Activated CD8-positive, alpha-beta memory T cell treated with anti-CD3 and anti-CD28 coated beads, Interleukin-2, amount 10 ng/mL, durations not matched to agents 7 days and 5 days (primary cell): ENCODE data around the gene GTF2F2. TPM values are rescaled to one million over a fixed set of nuclear protein-coding genes. Genes with fewer than 3 reads are reported as not detected.

Source experiments
- ATAC-seq: fragments of 150-1000 bp; cut with Tn5 transposase; one replicate; pipeline ENCODE4 v1.10.0; 2021; ENCODE audit warnings: moderate library complexity
- CTCF ChIA-PET: fragments of 350-600 bp; sonication (Branson Sonifier 250); formaldehyde crosslinking; loops from one replicate; lab custom pipeline; 2021; ENCODE audit warnings: antibody characterized with exemption; lab: Charles Lee
- DNase-seq: peaks from one replicate; pipeline ENCODE4 v3.0.0-alpha.2; 2020
- H3K27ac Mint-ChIP-seq: one replicate; pipeline ENCODE4 v1.8.0; 2021; ENCODE audit warnings: mild to moderate bottlenecking, mixed read lengths
- H3K27me3 Mint-ChIP-seq: one replicate; pipeline ENCODE4 v1.8.0; 2021; ENCODE audit warnings: mixed read lengths
- H3K36me3 Mint-ChIP-seq: one replicate; pipeline ENCODE4 v1.8.0; 2021; ENCODE audit warnings: mild to moderate bottlenecking, mixed read lengths
- H3K4me1 Mint-ChIP-seq: one replicate; pipeline ENCODE4 v1.8.0; 2021; ENCODE audit warnings: mixed read lengths
- H3K4me3 Mint-ChIP-seq: one replicate; pipeline ENCODE4 v1.8.0; 2021; ENCODE audit warnings: mild to moderate bottlenecking, moderate library complexity, mixed read lengths
- H3K9me3 Mint-ChIP-seq: one replicate; pipeline ENCODE4 v1.8.0; 2022; ENCODE audit warnings: low read depth, mixed read lengths
- total RNA-seq, 2 experiments: library from RNA; stranded (reverse); gene quantifications; one replicate each; pipeline ENCODE4 v1.2.3, GENCODE V29; 2021

Gene GTF2F2
- total RNA-seq, 2 experiments from 2014 or later: 17.0 to 19.3 TPM

DNA sequence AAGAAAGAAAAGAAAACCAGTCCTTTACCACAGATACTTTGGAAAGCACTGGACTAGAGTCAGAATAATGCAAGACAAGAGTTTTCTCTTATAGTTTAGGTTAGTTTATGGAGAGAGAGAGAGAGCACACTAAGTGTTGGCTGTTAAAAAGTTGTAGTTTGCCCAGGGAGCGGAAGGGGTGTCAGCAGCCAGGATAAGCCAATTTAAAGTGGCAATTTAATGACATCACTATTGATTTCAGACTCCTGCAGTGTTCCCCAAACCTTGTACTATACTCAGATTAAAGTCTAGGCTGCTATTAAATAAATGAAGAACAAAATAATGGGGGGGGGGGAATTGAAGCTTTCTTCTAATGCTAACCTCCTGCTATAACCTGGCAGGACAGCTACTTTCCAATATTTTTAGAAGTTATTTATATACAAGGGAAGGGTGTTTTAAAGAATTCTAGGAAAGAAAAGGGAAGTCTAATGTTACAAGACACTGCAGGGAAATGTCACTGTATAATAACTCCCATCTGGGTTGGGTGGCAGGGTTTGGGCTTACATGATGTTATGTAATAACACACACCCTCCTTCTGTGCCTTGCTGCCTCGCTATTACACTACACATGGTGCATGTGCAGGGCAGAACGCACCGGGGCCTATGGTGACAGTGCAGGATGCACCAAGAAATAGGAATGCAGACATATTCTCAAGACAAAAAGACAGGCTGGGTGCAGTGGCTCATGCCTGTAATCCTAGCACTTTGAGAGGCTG, 200.7 kb downstream of the GTF2F2 start:
- CTCF ChIA-PET: interaction anchor here (0.8 kb wide), 1 partner anchor 274 kb away, joined by 6 read pairs; no protein-coding TSS in a partner anchor
- H3K4me3 Mint-ChIP-seq: no peak overlapping the region
- no peaks in the 10 kb centered on the region for H3K27me3 Mint-ChIP-seq
- peaks cover 7% of the 10 kb centered on the region for H3K4me1 Mint-ChIP-seq
- ATAC-seq: no peak
- no peak overlapping the region for H3K27ac Mint-ChIP-seq
- H3K36me3 Mint-ChIP-seq: no peaks in the 10 kb centered on the region
- no peaks in the 10 kb centered on the region for H3K9me3 Mint-ChIP-seq
- no peak for DNase-seq

DNA sequence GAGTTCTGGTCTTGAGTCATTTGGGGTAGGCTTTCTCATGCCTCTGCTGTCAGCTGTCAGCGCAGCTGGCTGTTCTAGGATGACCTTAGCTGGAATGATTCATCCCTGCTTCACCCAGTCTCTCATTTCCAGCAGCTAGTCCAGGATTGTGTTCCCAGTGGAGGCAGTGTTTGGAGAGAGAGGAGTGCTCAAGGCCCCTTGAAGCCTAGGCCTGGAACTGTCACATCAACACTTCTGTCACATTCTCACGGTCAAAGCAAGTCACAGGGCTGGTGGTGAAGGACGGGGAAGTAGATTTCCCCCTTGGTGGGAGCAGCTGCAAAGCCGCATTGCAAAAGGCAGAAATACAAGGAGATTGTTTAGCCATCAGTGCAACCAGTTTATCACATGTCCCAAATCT, 205.5 kb downstream of the GTF2F2 start:
- Mint-ChIP-seq H3K36me3 (no peaks in the 10 kb centered on the region), H3K4me3 (no peak overlapping the region), H3K9me3 (no peaks in the 10 kb centered on the region), H3K27ac (no peak overlapping the region), H3K4me1 (peaks cover 32% of the 10 kb centered on the region), H3K27me3 (no peaks in the 10 kb centered on the region)
- CTCF ChIA-PET: interaction anchor here (0.7 to 0.8 kb wide), 2 partner anchors 46 to 162 kb away, joined by 3 to 4 read pairs; no protein-coding TSS in a partner anchor
- ATAC-seq: no peak
- no peak for DNase-seq

DNA sequence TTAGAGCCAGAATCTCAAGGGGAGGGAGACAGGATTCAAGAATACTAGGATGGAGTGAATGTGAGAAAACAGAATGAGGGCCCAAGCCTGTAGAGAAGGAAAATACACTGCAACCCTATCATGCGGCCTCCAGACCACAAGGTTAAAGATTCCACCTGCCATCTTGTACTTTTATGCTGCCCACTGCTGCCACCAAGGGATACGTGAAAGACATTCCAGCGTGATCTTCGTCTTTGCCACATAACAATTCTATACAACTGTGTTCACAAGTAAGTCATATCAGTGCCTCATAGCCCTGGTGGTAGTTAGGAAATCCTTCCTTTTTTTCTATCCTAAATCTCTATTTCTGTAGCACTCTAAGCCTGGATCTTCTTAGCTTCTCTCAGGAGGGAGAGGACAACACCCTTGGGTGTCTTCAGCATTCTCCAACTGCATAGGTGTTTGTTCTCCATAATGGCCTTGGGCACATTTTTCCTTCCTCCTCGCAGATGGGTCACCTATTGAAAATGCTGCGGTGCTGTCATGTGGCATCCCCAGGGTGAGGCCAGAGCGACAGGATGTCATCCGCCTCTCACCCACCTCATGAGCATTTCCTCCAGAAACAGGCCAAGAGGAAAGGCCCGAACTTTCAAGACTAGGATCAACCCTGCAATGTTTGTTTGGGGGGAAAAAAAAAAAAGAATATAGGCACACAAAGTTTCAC, 207.1 kb downstream of the GTF2F2 start:
- CTCF ChIA-PET: no interaction called here
- Mint-ChIP-seq H3K4me1 (peaks cover 43% of the 10 kb centered on the region), H3K27ac (peak overlapping the region; percentile 41), H3K9me3 (no peaks in the 10 kb centered on the region), H3K4me3 (no peak overlapping the region), H3K27me3 (no peaks in the 10 kb centered on the region), H3K36me3 (no peaks in the 10 kb centered on the region)
- no peak for DNase-seq
- no peak for ATAC-seq

DNA sequence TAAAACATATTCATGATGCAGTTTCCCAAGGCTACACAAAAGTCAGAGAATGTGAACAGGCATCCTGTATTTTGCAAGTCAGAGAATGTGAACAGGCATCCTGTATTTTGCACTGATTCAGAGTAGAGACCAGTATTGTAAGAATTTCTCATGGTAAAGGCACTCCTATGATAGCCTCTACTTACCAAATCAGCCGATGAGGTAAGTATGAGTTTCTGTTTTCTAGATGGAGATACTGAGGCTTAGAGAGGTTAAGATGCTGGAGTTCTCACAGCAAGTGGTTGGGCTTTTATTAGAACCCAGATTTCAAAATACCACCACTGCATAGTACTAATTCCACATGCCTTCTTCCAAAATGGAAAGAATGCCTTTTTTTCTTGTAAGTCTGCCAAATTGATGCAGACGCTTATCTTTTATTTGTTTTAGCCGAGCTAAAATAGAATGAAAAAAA, 208.4 kb downstream of the GTF2F2 start:
- DNase-seq: no peak
- H3K4me1 Mint-ChIP-seq: peaks cover 53% of the 10 kb centered on the region
- CTCF ChIA-PET: no interaction called here
- no peak overlapping the region for H3K27ac Mint-ChIP-seq
- H3K36me3 Mint-ChIP-seq: peaks cover 10% of the 10 kb centered on the region
- H3K4me3 Mint-ChIP-seq: no peak overlapping the region
- H3K9me3 Mint-ChIP-seq: no peaks in the 10 kb centered on the region
- H3K27me3 Mint-ChIP-seq: no peaks in the 10 kb centered on the region
- ATAC-seq: no peak

DNA sequence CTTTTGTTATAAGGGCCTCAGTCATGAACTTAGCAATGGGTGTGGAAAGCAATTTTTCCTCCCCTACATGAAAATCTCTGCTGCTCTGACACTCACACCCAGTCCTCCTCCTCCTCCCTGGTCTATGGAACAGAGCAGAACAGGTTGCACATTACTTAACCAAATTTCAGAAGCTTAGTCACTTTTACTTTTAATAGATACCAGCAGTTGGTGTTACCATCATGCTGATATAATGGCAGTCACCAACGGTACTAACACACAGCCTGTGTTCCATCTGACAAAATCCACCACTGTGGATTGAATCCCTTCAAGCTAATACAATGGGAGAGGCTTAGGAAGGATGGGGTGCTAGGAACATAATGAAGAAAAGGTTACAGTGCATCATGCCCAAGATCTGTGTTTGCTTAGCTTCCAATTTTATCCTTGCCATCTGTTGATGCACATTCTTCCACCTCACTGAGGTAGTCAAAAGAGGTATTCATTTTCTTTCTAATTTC, 210.9 kb downstream of the GTF2F2 start:
- CTCF ChIA-PET: interaction anchor here (1.4 kb wide), 1 partner anchor 11 kb away, joined by 4 read pairs; no protein-coding TSS in a partner anchor
- H3K27ac Mint-ChIP-seq: peak overlapping the region; percentile 28
- no peak for ATAC-seq

DNA sequence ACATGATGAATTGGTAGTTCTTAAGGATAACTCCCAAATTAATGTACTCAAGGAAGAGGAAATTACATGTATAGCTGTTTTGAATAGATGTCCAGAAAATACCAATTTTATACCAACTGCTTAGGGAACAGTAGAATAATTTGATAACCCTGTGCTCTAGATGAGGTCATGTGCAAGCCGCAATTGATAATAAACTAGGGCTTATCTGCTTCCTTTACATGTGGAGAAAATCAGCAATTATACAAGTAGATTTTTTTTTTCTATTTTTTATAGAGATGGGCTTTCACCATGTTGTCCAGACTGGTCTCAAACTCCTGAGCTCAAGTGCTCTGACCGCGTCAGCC, 211.4 kb downstream of the GTF2F2 start:
- H3K36me3 Mint-ChIP-seq: peaks cover 33% of the 10 kb centered on the region

More for the DNA sequence above, 210.9 kb downstream of the GTF2F2 start:
- Mint-ChIP-seq H3K36me3 (peaks cover 28% of the 10 kb centered on the region), H3K4me1 (peaks cover 78% of the 10 kb centered on the region), H3K27me3 (no peaks in the 10 kb centered on the region), H3K9me3 (no peaks in the 10 kb centered on the region), H3K4me3 (no peak overlapping the region)
- DNase-seq: no peak

DNA sequence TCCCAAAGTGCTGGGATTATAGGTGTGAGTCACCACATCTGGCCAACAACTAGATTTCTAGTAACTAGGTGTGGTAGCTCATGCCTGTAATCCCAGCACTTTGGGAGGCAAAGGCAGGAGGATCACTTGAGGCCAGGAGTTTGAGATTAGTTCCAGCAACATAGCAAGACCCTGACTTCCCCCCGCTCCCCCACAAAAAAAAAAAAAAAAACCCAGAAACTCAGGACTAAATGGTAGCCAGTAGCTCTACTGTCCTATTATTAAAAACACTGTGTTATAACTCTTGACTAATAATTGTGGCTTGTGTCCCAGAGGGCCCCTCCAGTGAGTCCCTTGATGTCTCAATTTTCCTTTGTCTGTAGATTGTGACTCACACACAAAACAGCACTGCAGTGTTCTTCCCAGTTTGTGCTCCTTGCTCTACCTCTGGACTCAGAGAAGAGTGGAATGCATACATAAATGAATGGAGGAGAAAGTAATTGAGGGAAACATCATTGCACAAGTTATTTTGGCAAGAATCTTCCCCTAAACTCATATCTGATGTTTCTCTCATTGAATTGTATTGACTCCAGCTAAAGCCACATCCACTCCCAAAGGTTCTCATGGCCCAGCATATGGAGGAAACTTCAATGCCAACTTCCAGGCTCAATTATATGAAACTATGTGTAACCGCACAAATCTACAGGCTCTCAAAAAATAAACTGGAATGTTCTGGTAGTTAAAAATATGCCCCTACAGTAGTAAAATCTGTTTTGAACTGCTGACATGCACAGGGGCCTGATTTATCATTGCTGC, 211.9 kb downstream of the GTF2F2 start:
- no peak for ATAC-seq
- CTCF ChIA-PET: interaction anchor here (2.0 to 2.1 kb wide), 2 partner anchors 38 to 285 kb away, joined by 6 read pairs; no protein-coding TSS in a partner anchor
- Mint-ChIP-seq H3K27ac (no peak overlapping the region), H3K27me3 (no peaks in the 10 kb centered on the region), H3K4me1 (peaks cover 85% of the 10 kb centered on the region), H3K4me3 (no peak overlapping the region), H3K9me3 (no peaks in the 10 kb centered on the region), H3K36me3 (peaks cover 39% of the 10 kb centered on the region)
- DNase-seq: no peak

More for the DNA sequence above, 211.4 kb downstream of the GTF2F2 start:
- H3K27me3 Mint-ChIP-seq: no peaks in the 10 kb centered on the region
- H3K4me3 Mint-ChIP-seq: no peak overlapping the region
- peaks cover 83% of the 10 kb centered on the region for H3K4me1 Mint-ChIP-seq
- CTCF ChIA-PET: interaction anchor here (1.4 to 2.0 kb wide), 2 partner anchors 10 to 285 kb away, joined by 4 to 6 read pairs; no protein-coding TSS in a partner anchor
- H3K27ac Mint-ChIP-seq: peak overlapping the region; percentile 28
- DNase-seq (no peak), ATAC-seq (no peak)
- no peaks in the 10 kb centered on the region for H3K9me3 Mint-ChIP-seq

DNA sequence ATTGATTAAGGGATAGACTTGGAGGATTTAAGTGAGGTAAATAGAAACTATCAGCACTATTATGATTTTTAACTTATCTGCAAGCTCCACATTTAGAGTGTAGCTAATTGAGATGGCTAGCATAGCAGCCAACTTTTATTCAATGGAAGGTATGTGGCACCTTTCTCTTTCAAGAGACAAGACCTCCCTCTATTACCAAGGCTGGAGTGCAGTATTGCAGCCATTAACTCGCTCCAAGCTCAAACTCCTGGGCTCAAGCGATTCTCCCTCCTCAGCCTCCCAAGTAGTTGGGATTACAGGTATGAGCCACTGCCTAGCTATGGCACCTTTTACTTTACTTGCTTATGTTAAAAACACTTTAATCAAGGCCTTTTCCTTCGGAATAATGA, 212.5 kb downstream of the GTF2F2 start:
- H3K36me3 Mint-ChIP-seq: peaks cover 45% of the 10 kb centered on the region
- ATAC-seq (no peak), DNase-seq (no peak)
- no peak overlapping the region for H3K27ac Mint-ChIP-seq
- no peaks in the 10 kb centered on the region for H3K9me3 Mint-ChIP-seq
- CTCF ChIA-PET: interaction anchor here (2.0 to 2.1 kb wide), 2 partner anchors 38 to 286 kb away, joined by 6 read pairs; no protein-coding TSS in a partner anchor
- H3K27me3 Mint-ChIP-seq: no peaks in the 10 kb centered on the region
- H3K4me1 Mint-ChIP-seq: peaks cover 85% of the 10 kb centered on the region
- no peak overlapping the region for H3K4me3 Mint-ChIP-seq

DNA sequence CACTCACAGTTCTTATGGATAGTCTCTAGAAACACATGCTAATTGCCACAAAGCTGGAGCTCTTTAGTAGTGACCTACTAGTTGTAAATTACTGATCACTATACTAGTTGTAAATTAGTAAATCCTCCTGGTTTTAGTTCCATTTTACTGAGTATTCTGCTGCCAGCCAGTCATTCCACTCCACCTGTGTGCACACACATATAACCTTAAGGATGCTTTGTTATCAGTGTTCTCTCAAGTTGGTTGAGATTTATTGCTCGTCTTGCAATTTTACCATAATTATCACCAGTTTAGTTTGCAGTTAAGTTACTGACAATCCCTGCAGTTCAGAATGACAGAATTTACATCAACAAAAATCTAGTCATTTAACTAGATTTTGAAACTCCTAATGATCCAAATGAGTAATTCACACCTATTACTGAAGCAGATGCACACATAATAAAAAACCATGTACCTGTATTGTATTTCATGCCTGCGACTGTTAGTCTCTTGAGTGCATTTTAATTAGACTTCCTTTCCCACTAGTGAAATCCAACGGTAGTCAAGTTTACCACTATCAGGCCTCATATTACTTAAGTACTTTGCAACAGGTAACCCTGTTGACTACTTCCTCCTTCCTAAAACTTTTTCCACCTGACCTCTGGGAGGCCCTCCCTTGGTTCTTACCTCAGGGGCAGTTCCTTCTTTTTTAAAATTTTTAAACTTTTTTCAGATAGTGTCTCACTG, 213.1 kb downstream of the GTF2F2 start:
- DNase-seq (no peak), ATAC-seq (no peak)
- peak overlapping the region; percentile 27 for H3K27ac Mint-ChIP-seq
- CTCF ChIA-PET: interaction anchor here (0.6 to 2.1 kb wide), 3 partner anchors 37 to 286 kb away, joined by 3 to 6 read pairs (median 6); no protein-coding TSS in a partner anchor
- H3K27me3 Mint-ChIP-seq: no peaks in the 10 kb centered on the region
- peaks cover 88% of the 10 kb centered on the region for H3K4me1 Mint-ChIP-seq
- no peaks in the 10 kb centered on the region for H3K9me3 Mint-ChIP-seq
- peaks cover 51% of the 10 kb centered on the region for H3K36me3 Mint-ChIP-seq
- no peak overlapping the region for H3K4me3 Mint-ChIP-seq

Other genes with a start within 250 kb of the GTF2F2 start
- 1 to 10 TPM; 6.0 to 7.7 TPM for gene NUFIP1, start 131.0 kb upstream of the GTF2F2 start, total RNA-seq
- 10 to 100 TPM; 28.7 to 29.6 TPM for gene GPALPP1, start 131.0 kb upstream of the GTF2F2 start, total RNA-seq
- gene KCTD4, start 80.5 kb downstream of the GTF2F2 start, total RNA-seq: not detected
- 1,000 to 10,000 TPM; 3,114 to 3,198 TPM for gene TPT1, start 220.7 kb downstream of the GTF2F2 start, total RNA-seq